ENCODE results near the gene RALBP1. TPM values are rescaled to one million over a fixed set of nuclear protein-coding genes. Genes with fewer than 3 reads are reported as not detected.
A peak's percentile ranks its signal among the peaks of the same experiment; 100 is the strongest.
"Not testable (repeated sequence)": the region's sequence is repeated elsewhere in the genome, so short reads cannot be mapped to it uniquely, and the experiment has no call there.

The RALBP1 gene
- total RNA-seq, 4 donors from 2014 or later = 103 to 164 (median 115) TPM

- peak overlapping the region; percentile 82 to 94 (median 88) for H3K4me3 ChIP-seq
- 29% methylated on average over 37 of the region's 37 CpGs for WGBS
- peak overlapping the region; percentile 87 to 96 (median 92) for H3K27ac ChIP-seq (replicated peaks in 1 of 4)
- no peaks in the 10 kb centered on the region for H3K27me3 ChIP-seq
- H3K36me3 ChIP-seq = peaks cover 4 to 8% (median 5%) of the 10 kb centered on the region in 4 donors
- intact Hi-C loops (cut with DNase I) = no loop called here
- DNase-seq (ENCODE audit: extremely low spot score) = peak; percentile 96
- TF ChIP-seq EP300 (IDR thresholded peaks at IDR 0.05) (no peak), CTCF (IDR thresholded peaks at IDR 0.05) (peak in 1 of 3 experiments; percentile 14)
- H3K4me1 ChIP-seq = peaks cover 19 to 28% (median 20%) of the 10 kb centered on the region in 4 donors
- no peaks in the 10 kb centered on the region for H3K9me3 ChIP-seq
These were observed 968 bp upstream of the RALBP1 start for GRCh38 chr18:9474108-9474982.

GRCh38 chr18:9475643-9476591 is 604 bp downstream of the RALBP1 start:
- Histone ChIP-seq H3K36me3 (peaks cover 4 to 18% (median 5%) of the 10 kb centered on the region in 4 donors), H3K4me1 (peaks cover 19 to 34% (median 20%) of the 10 kb centered on the region in 4 donors), H3K27ac (replicated peaks in 1 of 4) (peak overlapping the region; percentile 87 to 96 (median 92)), H3K27me3 (no peaks in the 10 kb centered on the region), H3K4me3 (peak overlapping the region; percentile 82 to 94 (median 88)), H3K9me3 (no peaks in the 10 kb centered on the region)
- no peak for DNase-seq (ENCODE audit: extremely low spot score)
- 1% methylated on average over 7 of the region's 59 CpGs for WGBS
- TF ChIP-seq EP300 (IDR thresholded peaks at IDR 0.05) = no peak
- no peak for TF ChIP-seq CTCF (IDR thresholded peaks at IDR 0.05)
- no peak for TF ChIP-seq POLR2AphosphoS5 (IDR thresholded peaks at IDR 0.05)
- no peak for TF ChIP-seq POLR2A (IDR thresholded peaks at IDR 0.05; ENCODE audit: low read depth)
- intact Hi-C loops (cut with DNase I) = loop anchor here (5.0 kb wide), 3 partner anchors 36 to 144 kb away; partner anchors contain the start of gene TWSG1

- H3K27me3 ChIP-seq; DNase-seq (ENCODE audit: extremely low spot score); H3K9me3 ChIP-seq: not testable (repeated sequence)
- peak overlapping the region; percentile 82 to 94 (median 88) for H3K4me3 ChIP-seq
- peaks cover 19 to 34% (median 20%) of the 10 kb centered on the region in 4 donors for H3K4me1 ChIP-seq
- WGBS = 94% methylated on average over 12 of the region's 12 CpGs
- peak overlapping the region in 1 of 4 donors; percentile 96 for H3K27ac ChIP-seq (replicated peaks in 1 of 4)
- H3K36me3 ChIP-seq = peaks cover 4 to 21% (median 5%) of the 10 kb centered on the region in 4 donors
- intact Hi-C loops (cut with DNase I) = loop anchor here (5.0 kb wide), 3 partner anchors 35 to 145 kb away; partner anchors contain the start of gene TWSG1
These were observed 1.6 kb downstream of the RALBP1 start for GRCh38 chr18:9476949-9477348.

- Histone ChIP-seq H3K4me3 (no peak overlapping the region), H3K27ac (replicated peaks in 1 of 4) (no peak overlapping the region), H3K36me3 (peaks cover 4 to 21% (median 5%) of the 10 kb centered on the region in 4 donors), H3K4me1 (peaks cover 19 to 38% (median 20%) of the 10 kb centered on the region in 4 donors), H3K27me3 (no peaks in the 10 kb centered on the region), H3K9me3 (no peaks in the 10 kb centered on the region)
- TF ChIP-seq CTCF (IDR thresholded peaks at IDR 0.05) = no peak
- no peak for TF ChIP-seq EP300 (IDR thresholded peaks at IDR 0.05)
- TF ChIP-seq POLR2AphosphoS5 (IDR thresholded peaks at IDR 0.05) = no peak
- TF ChIP-seq POLR2A (IDR thresholded peaks at IDR 0.05; ENCODE audit: low read depth) = no peak
- WGBS = 61% methylated on average over 1 of the region's 1 CpG
- no peak for DNase-seq (ENCODE audit: extremely low spot score)
- intact Hi-C loops (cut with DNase I) = loop anchor here (5.0 kb wide), 3 partner anchors 35 to 145 kb away; partner anchors contain the start of gene TWSG1
These were observed 2.2 kb downstream of the RALBP1 start for GRCh38 chr18:9477509-9477908.

Data from esophagus muscularis mucosa (tissue), 4 donors.